Esophagus muscularis mucosa (tissue), 4 donors: ENCODE results near the gene TRPM8. TPM values are rescaled to one million over a fixed set of nuclear protein-coding genes. Genes with fewer than 3 reads are reported as not detected.

Experiments used
- DNase-seq: peaks from one replicate; pipeline ENCODE4 v3.0.0-alpha.2; 2017; ENCODE audit errors: extremely low spot score
- H3K27ac ChIP-seq, 4 donors: fragments of 200-600 bp; sonication (generic); replicated peaks in 1 of 4; 1 replicate in 3 of 4; 2 replicates in 1 of 4; pipeline ENCODE4 v1.5.1; 2016 to 2019; ENCODE audit warnings: mild to moderate bottlenecking in 1 of 4
- H3K27me3 ChIP-seq, 4 donors: fragments of 200-600 bp; sonication (generic); one replicate each; pipeline versions ENCODE4 v1.5.1 to v1.6.0; 2016 to 2019
- H3K36me3 ChIP-seq, 4 donors: fragments of 200-600 bp; sonication (generic); one replicate each; pipeline ENCODE4 v1.5.1; 2016 to 2019
- H3K4me1 ChIP-seq, 4 donors: fragments of 200-600 bp; sonication (generic); one replicate each; pipeline ENCODE4 v1.5.1; 2016 to 2019
- H3K4me3 ChIP-seq, 4 donors: fragments of 200-600 bp; sonication (generic); 1 replicate in 2 of 4; 2 replicates in 2 of 4; pipeline ENCODE4 v1.5.1; 2016 to 2019; ENCODE audit warnings: mild to moderate bottlenecking in 4 of 4, moderate library complexity in 1 of 4
- H3K9me3 ChIP-seq, 4 donors: fragments of 200-600 bp; sonication (generic); 1 replicate in 3 of 4; 2 replicates in 1 of 4; pipeline ENCODE4 v1.5.1; 2016 to 2019
- EP300 ChIP-seq: sonication (generic); formaldehyde crosslinking; IDR thresholded peaks from one replicate; pipeline ENCODE4 v1.6.1; 2017; ENCODE audit warnings: antibody characterized with exemption
- POLR2A ChIP-seq: fragments of 450-650 bp; IDR thresholded peaks from one replicate; pipeline ENCODE4 v1.6.1; 2017; ENCODE audit warnings: antibody characterized with exemption, moderate library complexity, mild to moderate bottlenecking, low read depth
- POLR2AphosphoS5 ChIP-seq, 2 donors: sonication (generic); formaldehyde crosslinking; IDR thresholded peaks; one replicate each; pipeline ENCODE4 v1.6.1; 2017; ENCODE audit warnings: antibody characterized with exemption in 2 of 2
- WGBS: methylation state at CpG from one replicate; pipeline ENCODE4 v1.1.5; 2018; 5-methylcytosine and 5-hydroxymethylcytosine counted together
- intact Hi-C: fragments of 100-400 bp; cut with DNase I; formaldehyde crosslinking; loops from one replicate; pipeline ENCODE4 v1.15.1; 2023
- total RNA-seq, 4 donors: library from RNA; depleted of rRNA; stranded (reverse); fragments of >200 nt; gene quantifications; one replicate each; pipeline versions ENCODE4 v1.1.0 to v1.2.1, GENCODE V29; 2016
- TF ChIP-seq, protein P1 (sequence below), 3 experiments: fragments of 200-600 bp in 2 of 3; fragments of 450-650 bp in 1 of 3; sonication (generic) in 2 of 3; IDR thresholded peaks; one replicate each; pipeline ENCODE4 v1.5.1; 2017 to 2019; ENCODE audit warnings: antibody characterized with exemption in 3 of 3, mild to moderate bottlenecking in 2 of 3, moderate library complexity in 1 of 3

The TRPM8 gene
- total RNA-seq, 4 donors from 2014 or later: not detected

DNA sequence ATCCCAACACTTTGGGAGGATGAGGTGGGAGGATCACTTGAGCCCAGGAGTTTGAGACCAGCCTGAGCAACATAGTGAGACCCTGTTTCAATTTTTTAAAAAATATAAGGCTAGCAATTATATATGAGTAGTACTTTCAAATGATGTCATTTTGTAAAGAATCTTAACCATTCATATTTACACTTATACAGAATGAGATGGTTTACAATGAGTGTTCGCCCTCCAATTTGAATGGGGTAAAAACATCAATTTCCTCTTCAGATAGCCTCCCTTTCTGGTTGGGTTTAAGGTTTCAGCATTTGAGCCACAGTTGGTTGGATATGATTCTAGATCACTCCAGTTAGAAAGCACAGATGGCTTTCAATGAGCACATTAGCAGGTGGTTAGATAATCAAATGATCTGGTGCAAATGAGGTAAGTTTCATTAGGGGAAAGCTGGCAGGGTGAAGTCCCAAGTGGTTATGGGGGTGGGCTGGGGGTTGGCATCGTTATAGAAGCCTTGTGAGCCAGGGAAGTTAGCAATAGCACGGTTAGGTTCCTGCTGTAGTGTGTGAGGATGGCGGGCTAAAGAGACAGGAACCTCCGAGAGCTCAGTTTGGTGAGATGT is 63.9 kb downstream of the TRPM8 start:
- intact Hi-C loops: no loop called here
- no peaks in the 10 kb centered on the region for H3K4me1 ChIP-seq
- no peak overlapping the region for H3K4me3 ChIP-seq
- no peaks in the 10 kb centered on the region for H3K36me3 ChIP-seq
- no peak overlapping the region for H3K27ac ChIP-seq
- TF ChIP-seq, protein P1, sequence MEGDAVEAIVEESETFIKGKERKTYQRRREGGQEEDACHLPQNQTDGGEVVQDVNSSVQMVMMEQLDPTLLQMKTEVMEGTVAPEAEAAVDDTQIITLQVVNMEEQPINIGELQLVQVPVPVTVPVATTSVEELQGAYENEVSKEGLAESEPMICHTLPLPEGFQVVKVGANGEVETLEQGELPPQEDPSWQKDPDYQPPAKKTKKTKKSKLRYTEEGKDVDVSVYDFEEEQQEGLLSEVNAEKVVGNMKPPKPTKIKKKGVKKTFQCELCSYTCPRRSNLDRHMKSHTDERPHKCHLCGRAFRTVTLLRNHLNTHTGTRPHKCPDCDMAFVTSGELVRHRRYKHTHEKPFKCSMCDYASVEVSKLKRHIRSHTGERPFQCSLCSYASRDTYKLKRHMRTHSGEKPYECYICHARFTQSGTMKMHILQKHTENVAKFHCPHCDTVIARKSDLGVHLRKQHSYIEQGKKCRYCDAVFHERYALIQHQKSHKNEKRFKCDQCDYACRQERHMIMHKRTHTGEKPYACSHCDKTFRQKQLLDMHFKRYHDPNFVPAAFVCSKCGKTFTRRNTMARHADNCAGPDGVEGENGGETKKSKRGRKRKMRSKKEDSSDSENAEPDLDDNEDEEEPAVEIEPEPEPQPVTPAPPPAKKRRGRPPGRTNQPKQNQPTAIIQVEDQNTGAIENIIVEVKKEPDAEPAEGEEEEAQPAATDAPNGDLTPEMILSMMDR (IDR thresholded peaks at IDR 0.05): no peak
- TF ChIP-seq POLR2AphosphoS5 (IDR thresholded peaks at IDR 0.05) (no peak), EP300 (no peak), POLR2A (no peak)
- no peaks in the 10 kb centered on the region for H3K9me3 ChIP-seq
- DNase-seq: no peak
- WGBS: 84% methylated on average over 5 of the region's 5 CpGs
- H3K27me3 ChIP-seq: peaks cover 0 to 41% (median 0%) of the 10 kb centered on the region in 4 donors

DNA sequence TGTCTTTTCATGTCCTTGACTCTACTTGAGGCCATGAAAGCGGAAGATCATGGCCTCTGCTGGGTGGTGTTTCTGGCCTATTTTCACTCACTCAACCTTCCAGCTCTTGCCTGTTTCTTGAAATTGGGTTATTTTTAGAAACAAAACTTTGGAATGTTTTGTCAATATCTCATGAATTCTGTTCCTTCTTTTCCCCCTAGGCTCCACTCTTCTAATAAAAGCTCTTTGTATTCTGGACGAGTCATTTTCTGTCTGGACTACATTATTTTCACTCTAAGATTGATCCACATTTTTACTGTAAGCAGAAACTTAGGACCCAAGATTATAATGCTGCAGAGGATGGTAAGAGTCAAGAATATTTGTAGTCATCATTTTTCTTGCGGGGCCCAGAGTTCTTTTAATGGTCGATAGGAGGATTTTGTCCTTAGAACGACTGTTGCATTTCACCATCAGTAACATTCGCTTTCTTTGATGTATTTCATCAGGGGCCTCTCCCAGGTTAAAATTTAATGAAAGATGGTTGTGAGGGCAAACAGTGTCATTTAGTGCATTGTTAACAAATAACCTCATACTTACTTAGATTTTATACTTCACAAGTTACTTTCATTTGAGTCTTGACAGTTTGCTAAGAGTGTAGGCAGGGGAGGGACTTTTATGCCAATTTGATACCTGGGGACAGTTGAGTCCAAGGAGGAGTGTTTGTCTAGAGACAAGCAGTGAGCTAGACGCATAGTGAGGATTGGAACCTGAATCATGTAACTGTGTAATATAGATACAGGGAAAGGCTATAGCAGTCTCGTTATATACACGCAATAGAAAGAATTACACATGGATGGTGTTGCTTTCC is 64.6 kb downstream of the TRPM8 start:
- H3K4me1 ChIP-seq: no peaks in the 10 kb centered on the region
- DNase-seq: no peak
- 85% methylated on average over 9 of the region's 9 CpGs for WGBS
- no peaks in the 10 kb centered on the region for H3K36me3 ChIP-seq
- no peak overlapping the region for H3K27ac ChIP-seq
- intact Hi-C loops: no loop called here
- TF ChIP-seq, protein P1 (IDR thresholded peaks at IDR 0.05): no peak
- TF ChIP-seq POLR2A (no peak), POLR2AphosphoS5 (IDR thresholded peaks at IDR 0.05) (no peak), EP300 (no peak)
- H3K4me3 ChIP-seq: no peak overlapping the region
- H3K27me3 ChIP-seq: peaks cover 0 to 38% (median 0%) of the 10 kb centered on the region in 4 donors
- H3K9me3 ChIP-seq: no peaks in the 10 kb centered on the region

DNA sequence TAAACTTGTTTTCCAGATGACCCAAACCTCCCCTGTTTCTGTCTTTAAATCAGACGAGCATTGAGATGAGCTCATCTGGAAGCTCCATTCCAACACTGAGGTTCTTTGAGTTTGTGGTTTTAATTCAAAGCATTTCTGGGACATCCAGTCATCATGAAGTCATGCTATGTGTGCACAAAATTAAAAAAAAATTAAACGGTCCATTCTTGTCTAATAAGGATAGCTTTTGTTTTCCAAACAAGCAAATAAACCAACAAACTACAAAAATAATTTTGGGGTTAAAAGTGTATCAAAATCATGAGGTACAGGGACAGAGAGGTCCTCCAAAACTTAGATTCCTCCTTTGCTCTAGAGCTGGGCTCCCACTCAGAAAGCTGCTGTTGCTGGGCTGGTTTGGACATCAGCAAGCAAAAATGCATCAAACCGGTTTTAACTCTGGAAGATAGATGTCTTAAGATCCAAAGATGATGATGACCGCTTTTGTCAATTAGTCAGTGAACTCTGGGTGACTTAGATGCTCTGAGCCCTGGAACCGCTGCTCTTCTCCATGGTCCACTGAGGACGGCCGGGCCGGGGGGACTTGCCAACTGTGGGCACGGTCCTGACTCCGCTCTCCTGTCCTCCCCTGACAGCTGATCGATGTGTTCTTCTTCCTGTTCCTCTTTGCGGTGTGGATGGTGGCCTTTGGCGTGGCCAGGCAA is 65.4 kb downstream of the TRPM8 start:
- intact Hi-C loops: no loop called here
- WGBS: 82% methylated on average over 13 of the region's 13 CpGs

DNA sequence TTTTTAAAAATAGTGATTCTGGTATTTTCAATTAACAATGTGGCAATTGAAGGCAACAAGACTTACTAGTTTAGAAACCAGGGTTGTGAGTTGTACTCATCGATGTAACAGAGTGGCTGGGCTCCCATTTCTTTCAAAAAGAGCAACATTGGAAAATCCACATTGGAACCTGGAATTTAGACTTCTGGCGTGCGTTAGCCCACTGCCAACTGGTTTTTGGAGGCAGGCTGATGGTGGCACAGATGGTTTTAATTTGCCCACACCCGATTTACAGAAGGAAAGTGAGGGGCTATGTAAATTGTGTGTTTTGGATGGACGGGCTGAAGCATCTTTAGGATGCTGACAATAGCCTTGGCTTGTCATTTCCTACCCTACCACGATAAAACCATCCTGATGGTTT is 66.3 kb downstream of the TRPM8 start:
- DNase-seq: no peak
- Histone ChIP-seq H3K27ac (no peak overlapping the region), H3K9me3 (no peaks in the 10 kb centered on the region), H3K4me1 (no peaks in the 10 kb centered on the region), H3K27me3 (peaks cover 0 to 31% (median 0%) of the 10 kb centered on the region in 4 donors), H3K4me3 (no peak overlapping the region), H3K36me3 (no peaks in the 10 kb centered on the region)
- no peak for TF ChIP-seq POLR2AphosphoS5 (IDR thresholded peaks at IDR 0.05)
- no peak for TF ChIP-seq EP300
- TF ChIP-seq, protein P1 (IDR thresholded peaks at IDR 0.05): no peak
- no peak for TF ChIP-seq POLR2A
- WGBS: 87% methylated on average over 6 of the region's 6 CpGs
- intact Hi-C loops: no loop called here

More for the DNA sequence above, 65.4 kb downstream of the TRPM8 start:
- Histone ChIP-seq H3K27me3 (peaks cover 0 to 32% (median 0%) of the 10 kb centered on the region in 4 donors), H3K36me3 (no peaks in the 10 kb centered on the region), H3K9me3 (no peaks in the 10 kb centered on the region), H3K4me1 (no peaks in the 10 kb centered on the region), H3K27ac (no peak overlapping the region), H3K4me3 (no peak overlapping the region)
- DNase-seq: no peak
- TF ChIP-seq POLR2AphosphoS5 (IDR thresholded peaks at IDR 0.05) (no peak), EP300 (no peak), POLR2A (no peak)
- TF ChIP-seq, protein P1 (IDR thresholded peaks at IDR 0.05): no peak
